C4-2B (cell line): Measurements from ENCODE around the gene NEAT1.

Experiments
- ZFX ChIP-seq: fragments of 450-650 bp; IDR thresholded peaks from 2 replicates; pipeline ENCODE4 v1.6.1; 2017
- TF ChIP-seq, protein P1 (sequence below): fragments of 450-650 bp; conservative IDR thresholded peaks from 2 replicates; pipeline ENCODE4 v1.5.1; 2017; ENCODE audit warnings: mild to moderate bottlenecking

DNA sequence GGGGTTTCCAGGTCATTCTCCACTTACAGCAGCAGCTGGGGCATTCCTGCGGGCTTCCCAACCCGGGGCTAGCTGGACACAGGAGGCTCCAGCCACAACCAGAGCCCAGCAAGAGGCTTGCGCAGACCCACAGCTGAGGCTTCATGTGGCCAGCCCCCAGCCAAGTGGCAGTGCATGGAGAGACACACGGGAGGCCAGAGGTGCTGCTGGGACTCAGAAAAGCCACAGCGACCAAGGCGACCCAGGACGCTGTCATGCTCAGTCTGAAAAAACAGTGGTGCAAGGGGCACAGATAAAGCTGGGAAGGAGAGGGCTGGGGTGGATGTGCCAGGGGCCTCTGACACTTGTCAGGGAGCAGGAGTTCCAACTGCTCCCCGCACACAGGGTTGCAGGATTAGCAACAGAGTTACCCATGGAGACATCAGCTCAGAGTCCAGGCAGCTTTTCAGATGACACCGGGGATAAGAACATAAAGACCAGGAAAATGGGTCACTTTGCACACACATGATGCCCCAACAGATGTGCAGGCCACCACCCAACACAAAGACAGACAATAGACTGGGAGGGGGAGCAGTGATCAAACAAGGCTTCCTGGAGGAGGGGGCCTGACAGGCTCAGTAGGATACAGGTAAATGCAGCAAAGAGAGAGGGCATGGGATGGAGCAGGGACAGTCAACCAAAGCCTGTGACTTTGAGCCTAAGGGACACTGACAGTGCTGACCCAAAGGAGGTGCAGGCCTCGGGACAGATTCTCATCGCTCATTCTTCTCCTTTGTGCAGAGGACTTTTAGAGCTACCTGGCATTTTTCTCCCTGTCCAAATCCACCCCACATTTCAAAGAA lies 6.9 kb upstream of the NEAT1 start:
- TF ChIP-seq, protein P1, sequence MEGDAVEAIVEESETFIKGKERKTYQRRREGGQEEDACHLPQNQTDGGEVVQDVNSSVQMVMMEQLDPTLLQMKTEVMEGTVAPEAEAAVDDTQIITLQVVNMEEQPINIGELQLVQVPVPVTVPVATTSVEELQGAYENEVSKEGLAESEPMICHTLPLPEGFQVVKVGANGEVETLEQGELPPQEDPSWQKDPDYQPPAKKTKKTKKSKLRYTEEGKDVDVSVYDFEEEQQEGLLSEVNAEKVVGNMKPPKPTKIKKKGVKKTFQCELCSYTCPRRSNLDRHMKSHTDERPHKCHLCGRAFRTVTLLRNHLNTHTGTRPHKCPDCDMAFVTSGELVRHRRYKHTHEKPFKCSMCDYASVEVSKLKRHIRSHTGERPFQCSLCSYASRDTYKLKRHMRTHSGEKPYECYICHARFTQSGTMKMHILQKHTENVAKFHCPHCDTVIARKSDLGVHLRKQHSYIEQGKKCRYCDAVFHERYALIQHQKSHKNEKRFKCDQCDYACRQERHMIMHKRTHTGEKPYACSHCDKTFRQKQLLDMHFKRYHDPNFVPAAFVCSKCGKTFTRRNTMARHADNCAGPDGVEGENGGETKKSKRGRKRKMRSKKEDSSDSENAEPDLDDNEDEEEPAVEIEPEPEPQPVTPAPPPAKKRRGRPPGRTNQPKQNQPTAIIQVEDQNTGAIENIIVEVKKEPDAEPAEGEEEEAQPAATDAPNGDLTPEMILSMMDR, result no peak
- TF ChIP-seq ZFX, result no peak
